OCI-LY3 (cell line): ENCODE data around the gene TCF4.
A peak's percentile ranks its signal among the peaks of the same experiment; 100 is the strongest.

Experiments used
- H2AFZ ChIP-seq: fragments of 200-600, 300-600 bp; shearing (Covaris generic); 2 replicates; pipeline ENCODE4 v1.6.0; 2014; ENCODE audit warnings: antibody characterized with exemption, low read depth, low read length
- H3K27ac ChIP-seq: fragments of 200-600, 300-600 bp; sonication (generic); 2 replicates; pipeline ENCODE4 v1.5.1; 2014; ENCODE audit warnings: mild to moderate bottlenecking, low read length, moderate library complexity, mixed read lengths
- H3K27me3 ChIP-seq: fragments of 200-600, 300-600 bp; sonication (generic); 2 replicates; pipeline ENCODE4 v1.6.1; 2014; ENCODE audit warnings: low read depth, low read length, mixed read lengths
- H3K36me3 ChIP-seq: fragments of 200-600, 300-600 bp; sonication (generic); replicated peaks from 2 replicates; pipeline ENCODE3; 2014; ENCODE audit warnings: low read depth, low read length, mixed read lengths
- H3K4me1 ChIP-seq: fragments of 300-600, 200-600 bp; sonication (generic); 2 replicates; pipeline ENCODE4 v1.6.1; 2014; ENCODE audit warnings: low read length, mixed read lengths
- H3K4me2 ChIP-seq: fragments of 200-600, 300-600 bp; sonication (generic); 2 replicates; pipeline ENCODE4 v1.6.1; 2014; ENCODE audit warnings: low read length, mixed read lengths
- H3K4me3 ChIP-seq: fragments of 300-600, 200-600 bp; sonication (generic); 2 replicates; pipeline ENCODE4 v1.5.1; 2014; ENCODE audit warnings: antibody characterized with exemption, mild to moderate bottlenecking, low read length, moderate library complexity
- H3K79me2 ChIP-seq: fragments of 300-600, 200-600 bp; shearing (Covaris generic); 2 replicates; pipeline ENCODE4 v1.6.1; 2014; ENCODE audit warnings: mild to moderate bottlenecking, low read length, mixed read lengths
- H3K9ac ChIP-seq: fragments of 300-600, 200-600 bp; shearing (Covaris generic); 2 replicates; pipeline ENCODE4 v1.6.0; 2014; ENCODE audit warnings: mild to moderate bottlenecking, low read length, moderate library complexity
- H3K9me3 ChIP-seq: fragments of 200-600, 300-600 bp; shearing (Covaris generic); 2 replicates; pipeline ENCODE4 v1.6.1; 2014; ENCODE audit warnings: low read length, mixed read lengths; ENCODE audit not compliant: insufficient read depth
- H4K20me1 ChIP-seq: fragments of 200-600, 300-600 bp; sonication (generic); 2 replicates; pipeline ENCODE4 v1.6.1; 2016; ENCODE audit warnings: low read length, mixed read lengths; ENCODE audit not compliant: insufficient read depth
- CTCF ChIP-seq: fragments of 200-600, 300-600 bp; sonication (generic); IDR thresholded peaks from 2 replicates; pipeline ENCODE4 v1.5.1; 2014; ENCODE audit warnings: antibody characterized with exemption, low read length, low read depth
- EZH2phosphoT487 ChIP-seq: fragments of 200-600 bp; shearing (Covaris generic); IDR thresholded peaks from 2 replicates; pipeline ENCODE4 v1.6.1; 2018; ENCODE audit warnings: antibody characterized with exemption, mixed run types, low read depth

TCF4 gene

GRCh38 chr18:55433140-55433539 is 154.9 kb downstream of the TCF4 start:
- H3K4me2 ChIP-seq: peak overlapping the region; percentile 38
- H3K4me1 ChIP-seq: peaks cover 68% of the 10 kb centered on the region
- no peak overlapping the region for H2AFZ ChIP-seq
- no peaks in the 10 kb centered on the region for H3K9me3 ChIP-seq
- H3K9ac ChIP-seq: no peak overlapping the region
- H3K27me3 ChIP-seq: no peaks in the 10 kb centered on the region
- peaks cover 100% of the 10 kb centered on the region for H3K79me2 ChIP-seq
- H4K20me1 ChIP-seq: peaks cover 100% of the 10 kb centered on the region
- TF ChIP-seq CTCF: no peak
- TF ChIP-seq EZH2phosphoT487: no peak
- peak overlapping the region; percentile 6; the same call in 1 of the 2 replicates for H3K27ac ChIP-seq
- peaks cover 67% of the 10 kb centered on the region for H3K36me3 ChIP-seq
- H3K4me3 ChIP-seq: no peak overlapping the region

GRCh38 chr18:55432307-55433040 is 155.5 kb downstream of the TCF4 start:
- peak overlapping the region; percentile 38 for H3K4me2 ChIP-seq
- H3K27me3 ChIP-seq: no peaks in the 10 kb centered on the region
- peaks cover 72% of the 10 kb centered on the region for H3K4me1 ChIP-seq
- peaks cover 66% of the 10 kb centered on the region for H3K36me3 ChIP-seq
- peak overlapping the region; percentile 13 for H3K27ac ChIP-seq
- no peaks in the 10 kb centered on the region for H3K9me3 ChIP-seq
- peaks cover 100% of the 10 kb centered on the region for H4K20me1 ChIP-seq
- H3K4me3 ChIP-seq: no peak overlapping the region
- TF ChIP-seq EZH2phosphoT487: no peak
- no peak for TF ChIP-seq CTCF
- peaks cover 100% of the 10 kb centered on the region for H3K79me2 ChIP-seq
- H3K9ac ChIP-seq: no peak overlapping the region
- no peak overlapping the region for H2AFZ ChIP-seq

- Histone ChIP-seq H3K4me3 (no peak overlapping the region), H3K79me2 (peaks cover 100% of the 10 kb centered on the region), H3K4me1 (peaks cover 58% of the 10 kb centered on the region), H3K27ac (no peak overlapping the region), H3K9me3 (no peaks in the 10 kb centered on the region), H4K20me1 (peaks cover 99% of the 10 kb centered on the region), H3K9ac (no peak overlapping the region), H2AFZ (no peak overlapping the region), H3K36me3 (peaks cover 51% of the 10 kb centered on the region), H3K4me2 (no peak overlapping the region), H3K27me3 (no peaks in the 10 kb centered on the region)
- TF ChIP-seq EZH2phosphoT487 (no peak), CTCF (no peak)
These were observed 158.0 kb downstream of the TCF4 start for GRCh38 chr18:55430026-55430425.

- H3K4me2 ChIP-seq: no peak overlapping the region
- H4K20me1 ChIP-seq: peaks cover 99% of the 10 kb centered on the region
- no peak overlapping the region for H3K4me3 ChIP-seq
- no peaks in the 10 kb centered on the region for H3K9me3 ChIP-seq
- no peaks in the 10 kb centered on the region for H3K27me3 ChIP-seq
- no peak for TF ChIP-seq CTCF
- TF ChIP-seq EZH2phosphoT487: no peak
- no peak overlapping the region for H2AFZ ChIP-seq
- peaks cover 100% of the 10 kb centered on the region for H3K79me2 ChIP-seq
- H3K9ac ChIP-seq: no peak overlapping the region
- H3K36me3 ChIP-seq: peaks cover 43% of the 10 kb centered on the region
- H3K27ac ChIP-seq: no peak overlapping the region
- peaks cover 63% of the 10 kb centered on the region for H3K4me1 ChIP-seq
These were observed 160.0 kb downstream of the TCF4 start for GRCh38 chr18:55427951-55428350.
